Ovary (tissue), 9 donors: ENCODE measurements around the gene FAM20C. TPM values are rescaled to one million over a fixed set of nuclear protein-coding genes. Genes with fewer than 3 reads are reported as not detected.

Experiments
- DNase-seq, 5 donors: peaks; one replicate each; pipeline ENCODE4 v3.0.0-alpha.2; 2019 to 2020
- H3K27ac ChIP-seq, 2 donors: fragments of 200-600 bp; one replicate each; pipeline versions ENCODE4 v1.5.1 to v1.8.0; 2019 to 2022
- H3K27me3 ChIP-seq: fragments of 200-600 bp; one replicate; pipeline ENCODE4 v1.8.0; 2022
- H3K36me3 ChIP-seq: fragments of 200-600 bp; sonication (generic); one replicate; pipeline ENCODE4 v1.5.1; 2019
- H3K4me1 ChIP-seq: one replicate; pipeline ENCODE4 v1.8.1; 2013; ENCODE audit warnings: mild to moderate bottlenecking, moderate library complexity; ENCODE audit not compliant: insufficient read depth
- H3K4me3 ChIP-seq: fragments of 200-600 bp; sonication (generic); one replicate; pipeline ENCODE4 v1.5.1; 2017
- H3K9me3 ChIP-seq, 2 donors: fragments of 200-600 bp in 1 of 2; sonication (generic) in 1 of 2; one replicate each; pipeline versions ENCODE4 v1.5.1 to v1.8.1; 2013 to 2019; ENCODE audit warnings: mild to moderate bottlenecking in 1 of 2, moderate library complexity in 1 of 2
- EP300 ChIP-seq: sonication (generic); formaldehyde crosslinking; IDR thresholded peaks from one replicate; pipeline ENCODE4 v1.6.1; 2017; ENCODE audit warnings: antibody characterized with exemption
- POLR2A ChIP-seq: fragments of 450-650 bp; IDR thresholded peaks from one replicate; pipeline ENCODE4 v1.6.1; 2017; ENCODE audit warnings: antibody characterized with exemption, mild to moderate bottlenecking, moderate library complexity
- WGBS, 3 donors: extraction: QIAGEN DNeasy Blood & Tissue Kit in 1 of 3; methylation state at CpG; one replicate each; pipeline versions ENCODE4 v1.1.5 to v1.1.7; 2013 to 2017; 5-methylcytosine and 5-hydroxymethylcytosine counted together
- intact Hi-C, 4 donors: fragments of 100-400 bp; cut with DNase I; formaldehyde crosslinking; loops; one replicate each; pipeline versions ENCODE4 v1.11.0 to v1.15.1; 2022 to 2023
- polyA plus RNA-seq, 2 donors: library from polyadenylated mRNA; stranded (reverse); fragments of 200-250 nt in 1 of 2; fragments of 350-450 nt in 1 of 2; fragmentation: Illumina TruSeq in 1 of 2; extraction: RNeasy Lipid Tissue Mini Kit (QIAGEN cat#74804) in 1 of 2; gene quantifications; one replicate each; pipeline ENCODE4 v1.2.3, GENCODE V29; 2013 to 2014
- total RNA-seq, 7 donors: library from RNA; depleted of rRNA in 2 of 7; stranded (reverse); fragments of >200 nt in 2 of 7; fragmentation: NEBNext Ultra II Directional in 3 of 7; extraction: Animal tissue kit (Norgen Biotek cat#: 25700) in 3 of 7; gene quantifications; one replicate each; pipeline versions ENCODE4 v1.1.0 to v1.2.4, GENCODE V29; 2016 to 2023
- TF ChIP-seq, protein P1 (sequence below), 3 donors: fragments of 450-650 bp in 2 of 3; fragments of 200-600 bp in 1 of 3; IDR thresholded peaks; one replicate each; pipeline versions ENCODE4 v1.5.1 to v1.8.0; 2016 to 2022; ENCODE audit warnings: antibody characterized with exemption in 3 of 3, mild to moderate bottlenecking in 1 of 3
- donor health status: DM: no; HTN: no; CAD: no; lungs with moderate emphysema.
- donor health status: DM: no; HTN: no; CAD: no.
- donor health status: Bipolar disorder and iron deficiency.
- donor health status: DM: yes; HTN: yes; CAD: no.
- donor health status: DM: no; HTN: no; CAD: no.
- donor health status: DM: yes; HTN: yes; CAD: no.

The FAM20C gene
- total and polyA plus RNA-seq, 9 donors = 6.2 to 80.4 (median 33.5) TPM

DNA sequence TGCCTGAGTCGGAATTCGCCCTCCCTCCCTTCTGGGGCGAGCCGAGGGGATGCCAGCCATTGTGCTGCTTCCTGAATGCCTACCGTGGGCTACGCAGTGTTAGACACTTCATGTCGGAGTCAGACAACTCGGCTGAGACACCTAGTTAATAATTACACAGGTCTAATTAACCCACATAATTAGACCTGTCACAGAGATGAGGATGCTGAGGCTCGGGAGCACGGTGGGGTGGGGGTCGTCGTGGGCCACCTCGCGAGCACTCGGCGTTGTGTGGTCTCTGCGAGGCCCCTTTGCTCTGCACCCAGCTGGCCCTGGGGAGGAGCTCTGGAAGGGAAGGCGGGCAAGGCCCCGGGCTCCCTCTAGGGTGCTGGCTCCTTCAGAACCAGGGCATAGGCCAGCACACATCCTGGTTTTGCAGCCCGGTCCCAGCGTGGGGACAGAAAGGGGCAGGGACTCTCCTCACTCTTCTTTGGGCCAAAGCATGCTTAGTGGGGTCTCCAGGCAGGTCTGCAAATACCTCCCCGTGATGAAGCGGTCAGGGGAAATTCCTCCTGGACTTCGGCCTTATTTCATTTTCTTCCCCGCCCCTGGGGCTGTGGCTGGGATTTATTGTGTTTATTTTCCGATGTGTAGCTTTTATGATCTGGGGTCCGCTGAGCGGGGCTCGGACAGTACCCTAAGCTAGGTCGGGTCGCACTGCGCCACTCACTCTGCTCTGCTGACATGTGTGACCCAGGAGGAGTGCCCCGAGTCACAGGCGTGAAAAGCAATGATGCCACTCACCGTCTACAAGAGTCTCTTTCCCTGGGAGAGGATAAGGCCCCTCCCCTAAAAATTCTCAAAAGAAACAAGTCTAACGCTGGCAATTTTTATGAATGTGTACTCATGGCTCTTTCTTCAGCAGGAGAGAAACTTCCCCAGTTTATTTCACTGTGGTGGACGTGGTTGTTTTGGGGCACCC lies 92.7 kb downstream of the FAM20C start:
- Histone ChIP-seq H3K9me3 (no peaks in the 10 kb centered on the region), H3K27ac (no peak overlapping the region), H3K27me3 (peaks cover 3% of the 10 kb centered on the region), H3K4me1 (no peaks in the 10 kb centered on the region), H3K4me3 (no peak overlapping the region), H3K36me3 (no peaks in the 10 kb centered on the region)
- peak in 1 of 5 donors; percentile 23 for DNase-seq
- no peak for TF ChIP-seq POLR2A
- no peak for TF ChIP-seq EP300
- TF ChIP-seq, protein P1, sequence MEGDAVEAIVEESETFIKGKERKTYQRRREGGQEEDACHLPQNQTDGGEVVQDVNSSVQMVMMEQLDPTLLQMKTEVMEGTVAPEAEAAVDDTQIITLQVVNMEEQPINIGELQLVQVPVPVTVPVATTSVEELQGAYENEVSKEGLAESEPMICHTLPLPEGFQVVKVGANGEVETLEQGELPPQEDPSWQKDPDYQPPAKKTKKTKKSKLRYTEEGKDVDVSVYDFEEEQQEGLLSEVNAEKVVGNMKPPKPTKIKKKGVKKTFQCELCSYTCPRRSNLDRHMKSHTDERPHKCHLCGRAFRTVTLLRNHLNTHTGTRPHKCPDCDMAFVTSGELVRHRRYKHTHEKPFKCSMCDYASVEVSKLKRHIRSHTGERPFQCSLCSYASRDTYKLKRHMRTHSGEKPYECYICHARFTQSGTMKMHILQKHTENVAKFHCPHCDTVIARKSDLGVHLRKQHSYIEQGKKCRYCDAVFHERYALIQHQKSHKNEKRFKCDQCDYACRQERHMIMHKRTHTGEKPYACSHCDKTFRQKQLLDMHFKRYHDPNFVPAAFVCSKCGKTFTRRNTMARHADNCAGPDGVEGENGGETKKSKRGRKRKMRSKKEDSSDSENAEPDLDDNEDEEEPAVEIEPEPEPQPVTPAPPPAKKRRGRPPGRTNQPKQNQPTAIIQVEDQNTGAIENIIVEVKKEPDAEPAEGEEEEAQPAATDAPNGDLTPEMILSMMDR (IDR thresholded peaks at IDR 0.05) = no peak
- WGBS, 3 donors = 74 to 76% (median 76%) methylated on average over 37 of the region's 37 CpGs
- intact Hi-C loops = no loop called here

DNA sequence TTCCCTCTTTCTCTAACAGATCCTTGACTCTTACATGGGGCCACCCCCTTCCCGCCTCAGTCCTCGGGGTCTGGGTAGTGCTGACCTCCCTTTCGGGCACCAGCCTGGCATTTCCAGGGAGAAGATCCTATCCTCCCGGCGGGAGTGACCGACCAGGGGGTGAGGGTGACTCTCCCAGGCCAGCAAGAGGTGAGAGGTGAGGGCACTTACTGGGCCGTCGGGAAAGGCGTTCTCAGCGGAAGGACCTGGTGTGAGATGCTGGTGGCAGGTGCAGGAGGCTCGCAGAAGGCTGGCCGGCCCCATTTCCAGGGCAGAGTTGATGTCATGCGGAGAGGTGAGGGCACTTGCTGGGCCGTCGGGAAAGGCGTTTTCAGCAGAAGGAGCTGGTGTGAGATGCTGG lies 93.4 kb downstream of the FAM20C start:
- 79 to 83% (median 82%) methylated on average over 16 of the region's 16 CpGs for WGBS, 3 donors
- peak in 2 of 5 donors; percentile 9 to 10 for DNase-seq
- no peak for TF ChIP-seq POLR2A
- TF ChIP-seq, protein P1 (IDR thresholded peaks at IDR 0.05) = no peak
- no peak for TF ChIP-seq EP300
- no peaks in the 10 kb centered on the region for H3K9me3 ChIP-seq
- H3K4me1 ChIP-seq = no peaks in the 10 kb centered on the region
- no peak overlapping the region for H3K27ac ChIP-seq
- intact Hi-C loops = no loop called here
- H3K4me3 ChIP-seq = no peak overlapping the region
- H3K27me3 ChIP-seq = peaks cover 6% of the 10 kb centered on the region
- no peaks in the 10 kb centered on the region for H3K36me3 ChIP-seq

DNA sequence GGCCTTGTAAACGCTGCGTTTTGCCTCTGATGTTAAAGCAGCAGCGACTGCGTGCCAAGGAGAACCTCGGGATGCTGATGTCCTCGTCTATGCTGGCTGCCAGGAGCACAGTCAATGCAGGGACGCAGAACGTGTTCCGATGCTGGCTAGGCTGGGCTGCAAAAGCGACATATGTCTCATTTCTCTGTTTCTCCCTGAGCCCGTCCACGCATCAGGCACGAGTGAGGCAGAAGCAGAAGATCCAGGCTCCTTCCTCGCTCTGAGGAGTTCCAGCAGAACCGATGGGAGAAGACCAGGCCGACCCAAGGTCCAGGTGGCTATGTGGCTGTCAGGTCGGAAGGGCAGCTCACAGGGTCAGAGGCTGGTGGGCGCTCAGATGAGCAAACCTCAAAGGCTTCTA lies 93.9 kb downstream of the FAM20C start:
- H3K27me3 ChIP-seq = peaks cover 6% of the 10 kb centered on the region
- TF ChIP-seq POLR2A (no peak), EP300 (no peak)
- TF ChIP-seq, protein P1 (IDR thresholded peaks at IDR 0.05) = no peak
- DNase-seq = no peak
- H3K4me1 ChIP-seq = no peaks in the 10 kb centered on the region
- no peaks in the 10 kb centered on the region for H3K9me3 ChIP-seq
- H3K27ac ChIP-seq = no peak overlapping the region
- H3K36me3 ChIP-seq = no peaks in the 10 kb centered on the region
- H3K4me3 ChIP-seq = no peak overlapping the region
- 84 to 86% (median 86%) methylated on average over 18 of the region's 18 CpGs for WGBS, 3 donors
- intact Hi-C loops = no loop called here

DNA sequence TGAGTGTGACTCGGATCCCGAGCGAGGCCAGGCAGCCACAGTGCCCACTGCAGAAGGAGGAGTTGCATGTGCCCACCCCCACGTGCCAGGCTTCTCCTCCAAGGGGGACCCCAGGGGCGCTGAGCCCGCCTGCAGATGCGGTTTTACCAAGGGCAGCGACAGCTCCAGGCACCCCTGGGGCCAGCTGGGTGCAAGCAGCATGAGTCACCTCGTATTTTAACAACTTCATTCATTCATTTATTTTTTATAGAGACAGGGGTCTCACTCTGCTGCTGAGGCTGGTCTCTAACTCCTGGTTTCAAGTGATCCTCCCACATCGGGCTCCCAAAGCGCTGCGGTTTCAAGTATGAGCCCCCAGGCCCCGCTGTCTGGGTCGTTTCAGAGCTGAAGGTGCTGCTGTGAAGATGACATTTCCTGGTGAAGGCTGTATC lies 96.3 kb downstream of the FAM20C start:
- Histone ChIP-seq H3K9me3 (no peaks in the 10 kb centered on the region), H3K36me3 (no peaks in the 10 kb centered on the region), H3K27me3 (peaks cover 6% of the 10 kb centered on the region), H3K27ac (no peak overlapping the region), H3K4me1 (no peaks in the 10 kb centered on the region), H3K4me3 (no peak overlapping the region)
- WGBS, 3 donors = 73 to 79% (median 74%) methylated on average over 14 of the region's 14 CpGs
- TF ChIP-seq POLR2A (no peak), EP300 (no peak)
- TF ChIP-seq, protein P1 (IDR thresholded peaks at IDR 0.05) = no peak
- peak in 1 of 5 donors; percentile 12 for DNase-seq
- intact Hi-C loops = no loop called here
